ENCODE results near the gene SERINC5.

GRCh38 chr5:80216753-80217596, 38.9 kb downstream of the SERINC5 start:
- no peak for TF ChIP-seq OSR1 (CRISPR knock-in tag; IDR thresholded peaks at IDR 0.05)
- TF ChIP-seq CSDC2 (CRISPR knock-in tag; IDR thresholded peaks at IDR 0.05) = no peak
- no peak for TF ChIP-seq PPARA (CRISPR knock-in tag; IDR thresholded peaks at IDR 0.05; ENCODE audit: borderline replicate concordance)
- TF ChIP-seq ESRRG (CRISPR knock-in tag; IDR thresholded peaks at IDR 0.05) = no peak
- TF ChIP-seq PATZ1 (CRISPR knock-in tag; IDR thresholded peaks at IDR 0.05; ENCODE audit: borderline replicate concordance) = no peak
- no peak for TF ChIP-seq ISL1 (CRISPR knock-in tag; IDR thresholded peaks at IDR 0.05)
- TF ChIP-seq CREB5 (CRISPR knock-in tag; IDR thresholded peaks at IDR 0.05; ENCODE audit: low read depth) = no peak

Data from SK-N-SH treated with all-trans-retinoic acid at 6 μM for 48 hours (cell line).